ENCODE results near the gene KASH5. TPM values are rescaled to one million over a fixed set of nuclear protein-coding genes. Genes with fewer than 3 reads are reported as not detected.

The KASH5 gene
- total and polyA plus RNA-seq, 2 of the 13 experiments (the other 11 are each of a cell fraction or from before 2014, with no cell fraction given) = not detected

- no peak for ATAC-seq
- no peaks in the 10 kb centered on the region for H3K9me3 ChIP-seq (ENCODE audit: low read length)
- FAIRE-seq = no peak
- H2AFZ ChIP-seq (ENCODE audit: low read length) = no peak overlapping the region
- H4K20me1 ChIP-seq (ENCODE audit: insufficient read depth, low read length) = no peaks in the 10 kb centered on the region
- H3K9ac ChIP-seq (ENCODE audit: insufficient read depth, low read depth, low read length) = no peak overlapping the region
- peaks cover 13 to 86% of the 10 kb centered on the region in 2 experiments for H3K27me3 ChIP-seq (ENCODE audit: control insufficient read depth in 1 of 2, insufficient read depth in 2 of 2, low read length in 2 of 2)
- WGBS (ENCODE audit: low lambda C conversion rate) = 0% methylated on average over 2 of the region's 2 CpGs
- TF ChIP-seq PITX1 (CRISPR knock-in tag; IDR thresholded peaks at IDR 0.05) (no peak), ZNF10 (CRISPR knock-in tag; IDR thresholded peaks at IDR 0.05; ENCODE audit: borderline replicate concordance, low read depth) (no peak), JUN (CRISPR knock-in tag; IDR thresholded peaks at IDR 0.05) (no peak), HNF4G (IDR thresholded peaks at IDR 0.05; ENCODE audit: borderline replicate concordance, low read depth, low read length) (no peak), HNF4G (CRISPR knock-in tag; IDR thresholded peaks at IDR 0.05; ENCODE audit: borderline replicate concordance, low read depth) (no peak), HOXD1 (CRISPR knock-in tag; IDR thresholded peaks at IDR 0.05) (no peak), TP53 (CRISPR knock-in tag; conservative IDR thresholded peaks at IDR 0.05) (no peak), ZNF24 (IDR thresholded peaks at IDR 0.05) (no peak), NCOA5 (CRISPR knock-in tag; IDR thresholded peaks at IDR 0.05) (no peak), ZNF407 (CRISPR knock-in tag; IDR thresholded peaks at IDR 0.05; ENCODE audit: not compliant biosample characterization) (no peak), BCL6 (CRISPR knock-in tag; IDR thresholded peaks at IDR 0.05) (no peak), CC2D1A (CRISPR knock-in tag; IDR thresholded peaks at IDR 0.05) (no peak), ZNF367 (CRISPR knock-in tag; IDR thresholded peaks at IDR 0.05; ENCODE audit: borderline replicate concordance) (no peak), CBX2 (IDR thresholded peaks at IDR 0.05; ENCODE audit: low read depth, low read length) (no peak), CBX2 (CRISPR knock-in tag; IDR thresholded peaks at IDR 0.05; ENCODE audit: low read depth) (no peak), THAP7 (CRISPR knock-in tag; IDR thresholded peaks at IDR 0.05) (no peak), ZNF143 (CRISPR knock-in tag; IDR thresholded peaks at IDR 0.05) (no peak), ATF7-NPFF (CRISPR knock-in tag; IDR thresholded peaks at IDR 0.05; ENCODE audit: low read depth) (no peak), ZBTB42 (CRISPR knock-in tag; IDR thresholded peaks at IDR 0.05) (no peak), MTF1 (CRISPR knock-in tag; IDR thresholded peaks at IDR 0.05) (no peak)
- intact Hi-C loops (cut with micrococcal nuclease; ENCODE audit: unreplicated experiment) (no loop called here), in situ Hi-C loops (cut with HindIII; ENCODE audit: extremely low pct_ligation_motif_present, low pct_unique_long_range_greater_than_20kb) (no loop called here)
- H3K4me1 ChIP-seq (ENCODE audit: insufficient read depth, low read length) = no peaks in the 10 kb centered on the region
- H3K36me3 ChIP-seq (replicated peaks in 1 of 2; ENCODE audit: control insufficient read depth in 1 of 2, insufficient read depth in 2 of 2, low read length in 2 of 2) = no peaks in the 10 kb centered on the region
- POLR2A ChIA-PET = no interaction called here
- CTCF ChIA-PET (ENCODE audit: low intra/inter-chr PET ratio, low total read pairs) = no interaction called here
- no peaks in the 10 kb centered on the region for H3K79me2 ChIP-seq (ENCODE audit: insufficient read depth, low read length)
- DNase-seq (ENCODE audit: low spot score) = no peak
- no peak overlapping the region for H3K4me3 ChIP-seq (replicated peaks in 1 of 3; ENCODE audit: insufficient read depth in 1 of 3, low read depth in 2 of 3, low read length in 3 of 3)
- no peak overlapping the region for H3K27ac ChIP-seq (ENCODE audit: extremely low read length, insufficient read depth, low read length)
- BruUV-seq (replicated peaks) = no TSS peak
- H3K4me2 ChIP-seq (ENCODE audit: low read depth, low read length) = no peak overlapping the region
These were observed 31.1 kb downstream of the KASH5 start for GRCh38 chr19:49419173-49419572.

All from HepG2 (cell line).